Mononuclear cell (primary cell): Measurements from ENCODE around the gene SUPT20HL2. TPM values are rescaled to one million over a fixed set of nuclear protein-coding genes. Genes with fewer than 3 reads are reported as not detected.
"Not testable (repeated sequence)": the region's sequence is repeated elsewhere in the genome, so short reads cannot be mapped to it uniquely, and the experiment has no call there.

Experiments
- H3K27me3 ChIP-seq: 2 replicates; pipeline ENCODE4 v1.6.0; 2011; ENCODE audit warnings: low read length, control low read depth; ENCODE audit not compliant: insufficient read depth
- H3K4me1 ChIP-seq: 2 replicates; pipeline ENCODE4 v1.5.1; 2011; ENCODE audit warnings: mild to moderate bottlenecking, low read length, control low read depth; ENCODE audit not compliant: insufficient read depth
- H3K4me3 ChIP-seq: 2 replicates; pipeline ENCODE4 v1.5.1; 2011; ENCODE audit warnings: mild to moderate bottlenecking, low read length, moderate library complexity
- H3K9me3 ChIP-seq: 2 replicates; pipeline ENCODE4 v1.5.1; 2011; ENCODE audit warnings: low read depth, mild to moderate bottlenecking, control low read depth, low read length
- total RNA-seq: library from RNA; depleted of rRNA; stranded (reverse); fragments of >200 nt; gene quantifications from one replicate; pipeline ENCODE4 v1.2.3, GENCODE V29; 2012

SUPT20HL2 gene
- total RNA-seq, 1 donor, result not detected

DNA sequence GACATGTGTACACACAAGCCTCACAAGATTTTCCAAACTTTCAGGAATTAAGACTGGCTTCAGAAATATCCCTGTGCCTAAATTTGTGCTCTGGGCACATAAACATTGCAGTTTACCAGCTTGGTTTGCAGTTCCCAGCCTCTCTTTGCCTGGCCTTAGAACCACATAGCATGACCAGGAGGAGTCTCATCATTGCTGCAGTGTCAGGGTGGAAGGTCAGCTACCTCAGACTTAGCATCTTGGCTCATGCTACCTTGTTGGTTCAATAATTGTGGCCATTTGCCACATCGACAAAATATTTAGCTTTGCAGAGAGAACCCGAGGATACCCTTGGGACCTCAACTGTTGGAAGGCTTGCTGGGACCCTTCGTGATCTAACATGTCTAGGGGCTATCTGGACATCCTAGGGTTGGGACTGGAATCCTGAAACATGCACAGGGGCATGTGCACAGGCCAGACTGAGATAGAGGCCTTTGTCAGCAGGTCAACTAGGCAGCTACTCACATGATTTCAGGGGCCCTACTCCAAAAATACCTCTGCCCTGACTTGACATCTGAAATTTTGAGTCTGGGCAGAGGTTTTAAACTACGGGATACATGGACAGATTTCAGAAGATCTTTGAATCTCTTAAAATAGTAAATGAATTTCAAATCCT lies 8.0 kb upstream of the SUPT20HL2 start:
- no peaks in the 10 kb centered on the region for H3K4me1 ChIP-seq
- H3K27me3 ChIP-seq, result no peaks in the 10 kb centered on the region
- H3K4me3 ChIP-seq, result no peak overlapping the region
- H3K9me3 ChIP-seq, result no peaks in the 10 kb centered on the region

DNA sequence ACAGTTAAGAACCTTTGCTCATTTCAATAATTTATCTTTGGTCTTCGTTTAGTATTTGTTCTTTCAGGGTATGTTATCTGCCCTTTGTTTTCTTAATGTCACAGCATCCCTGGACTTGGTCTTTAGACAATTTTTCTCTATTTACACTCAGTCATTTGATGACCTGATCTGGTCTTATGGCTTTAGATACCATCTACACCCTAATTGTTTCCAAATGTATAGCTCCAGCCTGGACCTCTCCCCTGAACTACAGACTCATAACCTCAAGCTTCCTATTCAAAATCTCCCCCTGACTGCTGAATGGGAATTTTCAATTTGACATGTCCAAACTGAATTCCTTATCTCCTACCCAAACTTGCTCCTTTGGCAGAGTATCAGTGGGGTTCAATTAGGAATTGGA lies 3.7 kb upstream of the SUPT20HL2 start:
- no peaks in the 10 kb centered on the region for H3K4me1 ChIP-seq
- H3K9me3 ChIP-seq, result no peaks in the 10 kb centered on the region
- H3K27me3 ChIP-seq, result no peaks in the 10 kb centered on the region
- no peak overlapping the region for H3K4me3 ChIP-seq

DNA sequence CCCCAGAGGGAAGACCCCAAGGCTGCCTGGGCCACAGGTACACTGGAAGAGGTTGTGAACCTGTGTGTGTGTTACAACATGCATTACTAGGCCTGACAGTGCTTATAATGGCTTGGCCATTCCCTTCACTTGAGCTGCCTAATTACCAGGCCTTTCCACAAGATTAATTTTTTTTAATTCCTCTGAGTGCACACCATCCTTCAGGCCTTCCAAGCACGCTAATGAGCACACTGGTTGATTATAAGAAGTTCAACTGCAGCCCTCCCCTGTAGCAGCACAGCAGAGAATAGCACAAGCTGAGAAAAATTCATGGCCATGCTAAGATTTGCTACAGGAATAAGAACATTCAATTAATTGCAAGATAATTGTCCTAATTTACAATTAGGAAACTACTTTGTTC lies 2.2 kb upstream of the SUPT20HL2 start:
- Histone ChIP-seq H3K4me3 (no peak overlapping the region), H3K4me1 (no peaks in the 10 kb centered on the region), H3K9me3 (no peaks in the 10 kb centered on the region), H3K27me3 (no peaks in the 10 kb centered on the region)

DNA sequence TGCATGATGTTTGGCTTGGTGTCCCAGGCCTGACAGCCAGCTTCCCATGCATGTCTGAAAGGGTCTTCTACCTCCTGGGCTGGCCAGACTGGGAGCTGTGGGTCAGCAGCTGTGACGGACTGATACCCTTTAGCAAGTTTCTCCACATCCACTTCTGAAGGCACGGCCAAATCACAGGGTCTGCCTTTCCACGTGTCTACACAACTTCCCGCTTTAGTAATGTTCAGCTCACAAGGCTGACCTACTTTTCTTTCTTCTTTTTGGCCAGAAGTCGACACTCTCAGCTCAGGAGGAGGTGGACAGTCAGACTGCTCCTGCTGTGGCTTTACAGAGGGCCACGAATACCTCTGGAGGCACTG lies 1.6 kb downstream of the SUPT20HL2 start:
- H3K4me1 ChIP-seq, H3K9me3 ChIP-seq, H3K4me3 ChIP-seq, H3K27me3 ChIP-seq: not testable (repeated sequence)

- H3K4me1 ChIP-seq, H3K4me3 ChIP-seq, H3K9me3 ChIP-seq, H3K27me3 ChIP-seq: not testable (repeated sequence)
Measured at GRCh38 chrX:24311507-24312248, 2.2 kb downstream of the SUPT20HL2 start.

DNA sequence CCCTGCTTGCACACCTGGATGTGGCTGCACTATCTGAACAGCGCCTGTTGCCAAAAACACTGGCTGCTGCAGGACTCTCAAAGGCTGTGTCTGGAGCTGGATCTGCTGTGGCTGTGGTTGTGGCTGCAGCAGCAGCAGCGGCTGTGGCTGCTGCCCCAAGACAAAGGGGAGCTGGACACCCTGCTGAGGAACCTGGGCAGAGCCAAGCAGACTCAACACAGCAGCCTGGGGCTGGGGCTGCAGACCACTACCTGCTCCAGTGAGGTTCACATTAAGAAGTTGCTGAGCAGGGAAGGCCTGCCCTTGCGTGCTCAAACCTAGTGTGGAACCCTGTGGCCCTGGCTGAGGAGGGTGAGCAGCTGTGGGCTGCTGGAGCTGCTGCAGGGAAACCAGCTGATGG lies 3.0 kb downstream of the SUPT20HL2 start:
- H3K4me3 ChIP-seq, H3K4me1 ChIP-seq, H3K27me3 ChIP-seq, H3K9me3 ChIP-seq: not testable (repeated sequence)

DNA sequence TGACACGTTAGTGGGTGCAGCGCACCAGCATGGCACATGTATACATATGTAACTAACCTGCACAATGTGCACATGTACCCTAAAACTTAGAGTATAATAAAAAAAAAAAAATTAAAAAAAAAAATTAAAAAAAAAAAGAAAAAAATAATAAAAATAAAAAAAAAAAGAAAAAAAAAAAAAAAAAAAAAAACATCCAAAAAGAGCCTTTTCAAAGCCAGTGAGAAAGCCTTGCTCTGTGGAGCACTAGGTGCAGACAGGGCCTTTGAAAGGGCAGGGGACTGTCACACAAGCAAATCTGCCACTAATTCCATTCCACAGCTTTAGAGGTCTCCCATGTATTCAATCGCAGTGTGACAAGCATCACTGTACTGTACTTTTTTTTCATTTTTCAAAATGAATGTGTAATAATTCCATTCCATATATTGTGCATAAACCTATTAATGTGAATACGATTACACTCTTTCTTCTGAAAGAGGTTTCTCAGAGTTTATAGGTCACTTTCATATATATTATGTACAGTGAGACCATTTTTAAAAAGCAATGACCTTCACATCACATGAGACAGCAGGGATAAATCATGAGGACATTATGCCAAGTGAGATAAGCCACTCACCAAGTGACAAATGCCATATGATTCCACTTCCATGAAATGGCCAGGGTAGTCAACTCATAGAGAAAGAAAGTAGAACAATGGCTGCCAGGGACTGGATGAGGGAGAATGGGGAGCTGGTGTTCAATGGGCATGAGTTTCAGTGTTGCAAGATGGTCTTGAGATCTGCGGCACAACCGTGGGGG lies 4.1 kb downstream of the SUPT20HL2 start:
- H3K4me3 ChIP-seq, H3K27me3 ChIP-seq, H3K9me3 ChIP-seq, H3K4me1 ChIP-seq: not testable (repeated sequence)

DNA sequence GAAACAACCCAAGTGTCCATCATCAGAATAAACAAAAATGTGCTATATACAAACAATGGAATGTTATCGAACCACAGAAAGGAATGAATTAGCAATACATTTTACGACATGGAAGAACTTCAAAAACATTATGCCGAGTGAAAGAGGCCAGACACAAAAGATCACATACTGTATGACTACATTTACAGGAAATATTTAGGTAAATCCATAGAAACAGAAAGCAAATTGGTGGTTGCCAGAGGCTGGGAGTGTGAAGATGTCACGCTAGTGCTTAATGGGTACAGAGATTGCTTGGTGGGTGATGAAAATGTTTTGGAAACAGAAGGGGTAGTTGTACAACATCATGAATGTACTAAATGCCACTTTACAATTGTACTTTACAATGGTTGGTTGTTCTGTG lies 5.1 kb downstream of the SUPT20HL2 start:
- H3K4me1 ChIP-seq, H3K9me3 ChIP-seq, H3K27me3 ChIP-seq, H3K4me3 ChIP-seq: not testable (repeated sequence)

DNA sequence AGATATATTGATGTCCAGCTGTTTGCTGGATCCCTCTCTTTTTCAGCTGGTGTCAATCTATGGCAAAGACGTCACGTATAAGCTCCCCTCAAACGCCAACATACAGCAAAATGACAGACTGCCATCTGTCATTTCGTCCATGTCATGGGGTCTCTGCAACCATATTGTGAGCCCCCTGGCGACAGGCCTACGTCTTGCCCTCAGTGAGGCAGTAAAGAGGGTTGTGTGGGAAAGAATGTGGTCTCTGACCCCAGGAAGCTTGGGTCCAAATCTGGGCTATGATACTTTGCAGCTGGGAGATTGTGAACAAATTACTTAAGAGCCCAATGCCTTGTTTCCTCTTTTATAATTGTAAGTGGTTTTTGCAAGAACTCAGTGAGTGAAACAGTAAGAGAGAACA lies 7.4 kb downstream of the SUPT20HL2 start:
- Histone ChIP-seq H3K4me1 (no peaks in the 10 kb centered on the region), H3K9me3 (no peaks in the 10 kb centered on the region), H3K27me3 (no peaks in the 10 kb centered on the region), H3K4me3 (no peak overlapping the region)

- H3K9me3 ChIP-seq, result no peaks in the 10 kb centered on the region
- H3K4me3 ChIP-seq, result no peak overlapping the region
- H3K27me3 ChIP-seq, result no peaks in the 10 kb centered on the region
- H3K4me1 ChIP-seq, result no peaks in the 10 kb centered on the region
Measured at GRCh38 chrX:24305905-24306304, 8.0 kb downstream of the SUPT20HL2 start.

- Histone ChIP-seq H3K4me3 (no peak overlapping the region), H3K27me3 (no peaks in the 10 kb centered on the region)
Measured at GRCh38 chrX:24301806-24302205, 12.1 kb downstream of the SUPT20HL2 start.

GRCh38 chrX:24301060-24301459 lies 12.8 kb downstream of the SUPT20HL2 start:
- Histone ChIP-seq H3K4me3 (no peak overlapping the region), H3K9me3 (no peaks in the 10 kb centered on the region), H3K27me3 (no peaks in the 10 kb centered on the region), H3K4me1 (no peaks in the 10 kb centered on the region)

More at GRCh38 chrX:24301806-24302205, 12.1 kb downstream of the SUPT20HL2 start:
- no peaks in the 10 kb centered on the region for H3K9me3 ChIP-seq
- no peaks in the 10 kb centered on the region for H3K4me1 ChIP-seq

GRCh38 chrX:24298191-24298590 lies 15.7 kb downstream of the SUPT20HL2 start:
- Histone ChIP-seq H3K4me1 (no peaks in the 10 kb centered on the region), H3K9me3 (no peaks in the 10 kb centered on the region), H3K27me3 (no peaks in the 10 kb centered on the region), H3K4me3 (no peak overlapping the region)

DNA sequence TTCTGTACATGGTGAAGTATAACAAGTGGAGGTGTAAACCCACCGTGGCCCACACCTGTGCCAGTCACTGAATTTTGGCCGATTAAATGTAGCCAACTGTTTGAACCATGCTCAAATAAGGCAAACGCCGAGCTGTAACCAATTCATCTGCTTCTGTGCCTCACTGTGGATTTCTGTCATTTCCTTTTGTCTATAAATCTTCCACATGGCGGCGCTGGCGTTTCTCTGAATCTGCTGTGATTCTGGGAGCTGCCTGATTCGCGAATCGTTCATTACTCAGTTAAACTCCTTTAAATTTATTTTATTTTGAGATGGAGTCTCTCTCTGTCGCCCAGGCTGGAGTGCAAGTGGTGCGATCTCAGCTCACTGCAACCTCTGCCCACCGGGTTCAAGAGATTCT lies 19.2 kb downstream of the SUPT20HL2 start:
- H3K4me1 ChIP-seq, result no peaks in the 10 kb centered on the region
- H3K9me3 ChIP-seq, result no peaks in the 10 kb centered on the region
- H3K4me3 ChIP-seq, result no peak overlapping the region
- H3K27me3 ChIP-seq, result no peaks in the 10 kb centered on the region

GRCh38 chrX:24293412-24293811 lies 20.5 kb downstream of the SUPT20HL2 start:
- no peaks in the 10 kb centered on the region for H3K9me3 ChIP-seq
- H3K4me1 ChIP-seq, result no peaks in the 10 kb centered on the region
- H3K27me3 ChIP-seq, result no peaks in the 10 kb centered on the region
- H3K4me3 ChIP-seq, result no peak overlapping the region
